OCI-LY7 (cell line): ENCODE results near the gene PCDH9.

Experiments used
- CTCF ChIP-seq: fragments of 200-600 bp; sonication (generic); conservative IDR thresholded peaks from 2 replicates; pipeline ENCODE4 v1.5.1; 2014; ENCODE audit warnings: mild to moderate bottlenecking, antibody characterized with exemption, low read length, moderate library complexity, mixed read lengths
- EZH2phosphoT487 ChIP-seq: fragments of 200-600 bp; sonication (generic); IDR thresholded peaks from 2 replicates; pipeline ENCODE4 v1.6.1; 2018; ENCODE audit warnings: low read depth, borderline replicate concordance, mild to moderate bottlenecking, mixed run types, antibody characterized with exemption, low read length, moderate library complexity, mixed read lengths

- TF ChIP-seq CTCF (no peak), EZH2phosphoT487 (no peak)
Measured at GRCh38 chr13:66528180-66528579, 702.0 kb downstream of the PCDH9 start.
